Ovary (tissue), 9 donors: Measurements from ENCODE around the gene MAP9. TPM values are rescaled to one million over a fixed set of nuclear protein-coding genes. Genes with fewer than 3 reads are reported as not detected.

Experiments used
- DNase-seq, 5 donors: peaks; one replicate each; pipeline ENCODE4 v3.0.0-alpha.2; 2019 to 2020
- H3K27ac ChIP-seq, 2 donors: fragments of 200-600 bp; one replicate each; pipeline versions ENCODE4 v1.5.1 to v1.8.0; 2019 to 2022
- H3K27me3 ChIP-seq: fragments of 200-600 bp; one replicate; pipeline ENCODE4 v1.8.0; 2022
- H3K36me3 ChIP-seq: fragments of 200-600 bp; sonication (generic); one replicate; pipeline ENCODE4 v1.5.1; 2019
- H3K4me1 ChIP-seq: one replicate; pipeline ENCODE4 v1.8.1; 2013; ENCODE audit warnings: mild to moderate bottlenecking, moderate library complexity; ENCODE audit not compliant: insufficient read depth
- H3K4me3 ChIP-seq: fragments of 200-600 bp; sonication (generic); one replicate; pipeline ENCODE4 v1.5.1; 2017
- H3K9me3 ChIP-seq, 2 donors: fragments of 200-600 bp in 1 of 2; sonication (generic) in 1 of 2; one replicate each; pipeline versions ENCODE4 v1.5.1 to v1.8.1; 2013 to 2019; ENCODE audit warnings: mild to moderate bottlenecking in 1 of 2, moderate library complexity in 1 of 2
- EP300 ChIP-seq: sonication (generic); formaldehyde crosslinking; IDR thresholded peaks from one replicate; pipeline ENCODE4 v1.6.1; 2017; ENCODE audit warnings: antibody characterized with exemption
- POLR2A ChIP-seq: fragments of 450-650 bp; IDR thresholded peaks from one replicate; pipeline ENCODE4 v1.6.1; 2017; ENCODE audit warnings: antibody characterized with exemption, mild to moderate bottlenecking, moderate library complexity
- WGBS, 3 donors: extraction: QIAGEN DNeasy Blood & Tissue Kit in 1 of 3; methylation state at CpG; one replicate each; pipeline versions ENCODE4 v1.1.5 to v1.1.7; 2013 to 2017; 5-methylcytosine and 5-hydroxymethylcytosine counted together
- intact Hi-C, 4 donors: fragments of 100-400 bp; cut with DNase I; formaldehyde crosslinking; loops; one replicate each; pipeline versions ENCODE4 v1.11.0 to v1.15.1; 2022 to 2023
- polyA plus RNA-seq, 2 donors: library from polyadenylated mRNA; stranded (reverse); fragments of 200-250 nt in 1 of 2; fragments of 350-450 nt in 1 of 2; fragmentation: Illumina TruSeq in 1 of 2; extraction: RNeasy Lipid Tissue Mini Kit (QIAGEN cat#74804) in 1 of 2; gene quantifications; one replicate each; pipeline ENCODE4 v1.2.3, GENCODE V29; 2013 to 2014
- total RNA-seq, 7 donors: library from RNA; depleted of rRNA in 2 of 7; stranded (reverse); fragments of >200 nt in 2 of 7; fragmentation: NEBNext Ultra II Directional in 3 of 7; extraction: Animal tissue kit (Norgen Biotek cat#: 25700) in 3 of 7; gene quantifications; one replicate each; pipeline versions ENCODE4 v1.1.0 to v1.2.4, GENCODE V29; 2016 to 2023
- TF ChIP-seq, protein P1 (sequence below), 3 donors: fragments of 450-650 bp in 2 of 3; fragments of 200-600 bp in 1 of 3; IDR thresholded peaks; one replicate each; pipeline versions ENCODE4 v1.5.1 to v1.8.0; 2016 to 2022; ENCODE audit warnings: antibody characterized with exemption in 3 of 3, mild to moderate bottlenecking in 1 of 3
- donor health status: DM: no; HTN: no; CAD: no; lungs with moderate emphysema.
- donor health status: DM: no; HTN: no; CAD: no.
- donor health status: Bipolar disorder and iron deficiency.
- donor health status: DM: yes; HTN: yes; CAD: no.
- donor health status: DM: no; HTN: no; CAD: no.
- donor health status: DM: yes; HTN: yes; CAD: no.

Gene MAP9
- total and polyA plus RNA-seq, 9 donors: 1.9 to 13.3 (median 8.7) TPM

DNA sequence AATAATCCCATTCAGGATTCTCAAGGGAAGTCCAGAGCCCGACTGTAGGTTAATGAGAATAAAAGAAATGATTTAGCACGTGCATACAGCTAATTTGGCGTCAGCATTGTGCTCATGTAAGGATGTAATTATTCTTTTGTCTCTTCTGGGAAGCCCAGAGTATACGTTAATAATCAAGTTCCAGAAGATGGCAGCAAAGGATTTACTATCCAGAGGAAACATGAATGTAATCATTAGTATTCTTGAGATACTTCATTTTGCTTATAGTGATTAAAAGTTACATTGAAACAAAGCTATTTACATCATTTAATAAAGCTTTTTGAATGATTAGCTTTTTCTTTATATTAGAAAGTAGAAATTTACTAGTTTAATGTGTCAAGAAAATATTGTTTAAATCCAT, 27.1 kb upstream of the MAP9 start:
- DNase-seq: no peak
- Histone ChIP-seq H3K27ac (no peak overlapping the region), H3K36me3 (no peaks in the 10 kb centered on the region), H3K4me3 (no peak overlapping the region), H3K27me3 (no peaks in the 10 kb centered on the region), H3K9me3 (no peaks in the 10 kb centered on the region), H3K4me1 (no peaks in the 10 kb centered on the region)
- whole genome bisulfite sequencing, 3 donors: 5 to 11% (median 7%) methylated on average over 4 of the region's 4 CpGs
- intact Hi-C loops: no loop called here
- TF ChIP-seq POLR2A (no peak), EP300 (no peak)
- TF ChIP-seq, protein P1, sequence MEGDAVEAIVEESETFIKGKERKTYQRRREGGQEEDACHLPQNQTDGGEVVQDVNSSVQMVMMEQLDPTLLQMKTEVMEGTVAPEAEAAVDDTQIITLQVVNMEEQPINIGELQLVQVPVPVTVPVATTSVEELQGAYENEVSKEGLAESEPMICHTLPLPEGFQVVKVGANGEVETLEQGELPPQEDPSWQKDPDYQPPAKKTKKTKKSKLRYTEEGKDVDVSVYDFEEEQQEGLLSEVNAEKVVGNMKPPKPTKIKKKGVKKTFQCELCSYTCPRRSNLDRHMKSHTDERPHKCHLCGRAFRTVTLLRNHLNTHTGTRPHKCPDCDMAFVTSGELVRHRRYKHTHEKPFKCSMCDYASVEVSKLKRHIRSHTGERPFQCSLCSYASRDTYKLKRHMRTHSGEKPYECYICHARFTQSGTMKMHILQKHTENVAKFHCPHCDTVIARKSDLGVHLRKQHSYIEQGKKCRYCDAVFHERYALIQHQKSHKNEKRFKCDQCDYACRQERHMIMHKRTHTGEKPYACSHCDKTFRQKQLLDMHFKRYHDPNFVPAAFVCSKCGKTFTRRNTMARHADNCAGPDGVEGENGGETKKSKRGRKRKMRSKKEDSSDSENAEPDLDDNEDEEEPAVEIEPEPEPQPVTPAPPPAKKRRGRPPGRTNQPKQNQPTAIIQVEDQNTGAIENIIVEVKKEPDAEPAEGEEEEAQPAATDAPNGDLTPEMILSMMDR (IDR thresholded peaks at IDR 0.05): no peak

DNA sequence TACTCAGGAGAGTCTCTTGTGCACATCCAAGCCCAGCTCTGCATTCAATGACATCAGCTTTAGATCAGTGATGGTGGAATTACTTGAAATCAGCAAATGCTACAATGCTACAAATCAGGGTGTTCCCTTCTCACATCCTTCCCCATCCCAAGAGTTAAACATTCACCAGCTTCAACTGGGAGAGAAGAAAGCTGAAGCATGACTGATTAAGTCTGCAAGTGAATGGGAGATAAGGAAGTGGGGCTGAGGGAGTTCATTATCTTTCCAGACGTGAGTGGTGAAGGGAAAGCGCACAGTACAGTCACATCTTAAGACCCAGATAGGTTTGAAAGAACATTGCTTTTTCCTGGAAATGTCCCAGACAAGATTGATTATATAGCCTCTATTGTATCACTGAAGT, 26.2 kb upstream of the MAP9 start:
- Histone ChIP-seq H3K27me3 (no peaks in the 10 kb centered on the region), H3K27ac (no peak overlapping the region), H3K4me1 (no peaks in the 10 kb centered on the region), H3K9me3 (no peaks in the 10 kb centered on the region), H3K36me3 (no peaks in the 10 kb centered on the region), H3K4me3 (no peak overlapping the region)
- TF ChIP-seq, protein P1 (IDR thresholded peaks at IDR 0.05): no peak
- no peak for TF ChIP-seq EP300
- no peak for TF ChIP-seq POLR2A
- intact Hi-C loops: no loop called here
- WGBS, 3 donors: 29 to 53% (median 45%) methylated on average over 2 of the region's 2 CpGs
- no peak for DNase-seq

DNA sequence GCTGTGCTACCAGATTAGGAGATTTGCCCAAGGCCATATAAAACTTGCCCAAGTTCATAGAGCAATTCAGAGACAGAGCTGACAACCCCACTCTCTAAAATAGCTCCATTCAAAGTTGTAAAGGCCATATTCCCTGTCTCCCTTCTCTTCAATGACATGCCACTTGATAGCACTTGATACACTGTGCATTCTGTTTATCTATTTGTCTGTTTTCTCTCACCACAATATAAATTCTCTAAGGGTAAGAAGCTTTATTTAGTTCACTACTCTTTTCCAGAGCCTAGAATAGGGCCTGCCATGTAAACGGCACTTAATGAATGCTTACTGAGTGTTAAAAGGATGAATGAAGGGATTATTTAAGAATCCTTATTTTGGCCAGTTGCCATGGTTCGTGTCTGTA, 24.1 kb upstream of the MAP9 start:
- H3K27ac ChIP-seq: no peak overlapping the region
- H3K9me3 ChIP-seq: no peaks in the 10 kb centered on the region
- no peaks in the 10 kb centered on the region for H3K36me3 ChIP-seq
- DNase-seq: no peak
- TF ChIP-seq, protein P1 (IDR thresholded peaks at IDR 0.05): no peak
- TF ChIP-seq POLR2A (no peak), EP300 (no peak)
- no peak overlapping the region for H3K4me3 ChIP-seq
- intact Hi-C loops: no loop called here
- WGBS, 3 donors: 48 to 49% (median 49%) methylated on average over 2 of the region's 2 CpGs
- no peaks in the 10 kb centered on the region for H3K4me1 ChIP-seq
- no peaks in the 10 kb centered on the region for H3K27me3 ChIP-seq

DNA sequence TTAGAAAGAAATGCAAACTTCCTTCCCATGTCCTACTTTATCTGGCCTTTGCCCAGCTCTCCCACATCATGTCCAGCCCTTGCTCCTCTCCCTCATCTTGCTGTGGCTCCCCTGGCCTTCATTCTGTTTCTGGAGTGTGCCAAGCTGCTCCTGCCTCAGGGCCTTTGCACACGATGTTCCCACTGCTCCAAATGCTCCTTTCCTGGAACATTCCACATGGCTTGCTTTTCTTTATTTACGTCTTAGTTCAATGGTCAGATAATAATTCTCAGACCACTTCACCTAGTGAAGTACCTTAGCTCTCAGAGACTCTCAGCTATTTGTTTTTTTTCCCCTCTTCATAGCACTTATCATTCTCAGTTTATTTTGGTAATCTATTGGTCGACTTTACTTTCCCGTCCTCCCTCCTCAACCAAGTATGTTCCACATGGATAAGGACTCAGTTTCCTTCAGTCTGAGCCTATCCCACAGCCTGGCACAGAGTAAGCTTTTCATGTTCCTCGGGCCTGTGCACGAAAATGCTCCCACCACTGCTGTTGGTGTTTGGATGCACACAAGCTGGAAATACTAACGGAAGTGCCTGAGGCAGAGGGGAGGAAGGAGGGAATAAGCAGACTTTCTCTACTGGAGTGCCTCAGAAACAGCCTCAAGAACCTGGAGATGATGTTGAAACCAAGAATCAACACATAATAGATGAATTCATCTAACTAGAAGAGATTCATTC, 23.4 kb upstream of the MAP9 start:
- WGBS, 3 donors: 70 to 72% (median 72%) methylated on average over 7 of the region's 7 CpGs
- DNase-seq: no peak
- TF ChIP-seq POLR2A (no peak), EP300 (no peak)
- TF ChIP-seq, protein P1 (IDR thresholded peaks at IDR 0.05): no peak

More for the DNA sequence above, 23.4 kb upstream of the MAP9 start:
- no peak overlapping the region for H3K27ac ChIP-seq
- H3K27me3 ChIP-seq: no peaks in the 10 kb centered on the region
- no peaks in the 10 kb centered on the region for H3K36me3 ChIP-seq
- H3K9me3 ChIP-seq: no peaks in the 10 kb centered on the region
- intact Hi-C loops: no loop called here
- H3K4me1 ChIP-seq: no peaks in the 10 kb centered on the region
- no peak overlapping the region for H3K4me3 ChIP-seq
